D721Med (cell line): ENCODE results near the gene PRND.

Experiments
- DNase-seq: peaks from one replicate; pipeline ENCODE4 v3.0.0; 2011; ENCODE audit warnings: low spot score; ENCODE audit not compliant: insufficient read length
- FAIRE-seq: peaks from 2 replicates; lab custom pipeline; 2011; peaks lifted over from hg19 to GRCh38; lab: Jason Lieb, UNC
- CTCF ChIP-seq: IDR thresholded peaks from 2 replicates; pipeline ENCODE4 v1.5.1; 2012; ENCODE audit warnings: mild to moderate bottlenecking, control low read depth; ENCODE audit not compliant: insufficient read depth; ENCODE audit errors: missing control alignments

PRND gene

GRCh38 chr20:4691753-4692152 is 30.0 kb upstream of the PRND start:
- no peak for DNase-seq
- FAIRE-seq = no peak
- no peak for TF ChIP-seq CTCF

- TF ChIP-seq CTCF = no peak
- FAIRE-seq (no peak), DNase-seq (no peak)
Measured at GRCh38 chr20:4694076-4694475, 27.6 kb upstream of the PRND start.

- DNase-seq (no peak), FAIRE-seq (no peak)
- no peak for TF ChIP-seq CTCF
Measured at GRCh38 chr20:4697189-4697830, 24.4 kb upstream of the PRND start.

GRCh38 chr20:4697831-4698221 is 23.9 kb upstream of the PRND start:
- no peak for FAIRE-seq
- TF ChIP-seq CTCF = no peak

GRCh38 chr20:4699216-4699615 is 22.5 kb upstream of the PRND start:
- TF ChIP-seq CTCF = no peak
- FAIRE-seq = no peak
- DNase-seq = no peak

More at GRCh38 chr20:4697831-4698221, 23.9 kb upstream of the PRND start:
- DNase-seq = no peak

- FAIRE-seq (no peak), DNase-seq (no peak)
- TF ChIP-seq CTCF = no peak
Measured at GRCh38 chr20:4699957-4700356, 21.8 kb upstream of the PRND start.

- no peak for TF ChIP-seq CTCF
- FAIRE-seq (no peak), DNase-seq (no peak)
Measured at GRCh38 chr20:4702562-4703280, 19.0 kb upstream of the PRND start.
